Spleen (tissue), 7 donors: ENCODE measurements around the gene TRPC1.

Source experiments
- POLR2AphosphoS5 ChIP-seq, 3 donors: sonication (generic); formaldehyde crosslinking; IDR thresholded peaks; one replicate each; pipeline ENCODE4 v1.5.1; 2017; ENCODE audit warnings: antibody characterized with exemption in 3 of 3
- TF ChIP-seq, protein P1 (sequence below), 11 experiments: fragments of 200-600 bp in 7 of 11; fragments of 450-650 bp in 4 of 11; sonication (generic) in 4 of 11; IDR thresholded peaks in 8 of 11; conservative IDR thresholded peaks in 3 of 11; 1 replicate in 7 of 11; 2 replicates in 4 of 11; pipeline versions ENCODE4 v1.4.0 to v1.8.0; 2016 to 2021; ENCODE audit warnings: antibody characterized with exemption in 11 of 11, inconsistent platforms in 4 of 11, mild to moderate bottlenecking in 1 of 11
- donor health status: DM: no; HTN: no; CAD: no; lungs with moderate emphysema.
- donor health status: DM: no; HTN: no; CAD: no.
- donor health status: DM: no; HTN: no; CAD: no.

GRCh38 chr3:142817897-142818296, 94.1 kb downstream of the TRPC1 start:
- TF ChIP-seq, protein P1, sequence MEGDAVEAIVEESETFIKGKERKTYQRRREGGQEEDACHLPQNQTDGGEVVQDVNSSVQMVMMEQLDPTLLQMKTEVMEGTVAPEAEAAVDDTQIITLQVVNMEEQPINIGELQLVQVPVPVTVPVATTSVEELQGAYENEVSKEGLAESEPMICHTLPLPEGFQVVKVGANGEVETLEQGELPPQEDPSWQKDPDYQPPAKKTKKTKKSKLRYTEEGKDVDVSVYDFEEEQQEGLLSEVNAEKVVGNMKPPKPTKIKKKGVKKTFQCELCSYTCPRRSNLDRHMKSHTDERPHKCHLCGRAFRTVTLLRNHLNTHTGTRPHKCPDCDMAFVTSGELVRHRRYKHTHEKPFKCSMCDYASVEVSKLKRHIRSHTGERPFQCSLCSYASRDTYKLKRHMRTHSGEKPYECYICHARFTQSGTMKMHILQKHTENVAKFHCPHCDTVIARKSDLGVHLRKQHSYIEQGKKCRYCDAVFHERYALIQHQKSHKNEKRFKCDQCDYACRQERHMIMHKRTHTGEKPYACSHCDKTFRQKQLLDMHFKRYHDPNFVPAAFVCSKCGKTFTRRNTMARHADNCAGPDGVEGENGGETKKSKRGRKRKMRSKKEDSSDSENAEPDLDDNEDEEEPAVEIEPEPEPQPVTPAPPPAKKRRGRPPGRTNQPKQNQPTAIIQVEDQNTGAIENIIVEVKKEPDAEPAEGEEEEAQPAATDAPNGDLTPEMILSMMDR (IDR thresholded peaks at IDR 0.05 in 8 of 11, conservative IDR thresholded peaks at IDR 0.05 in 3 of 11) = no peak
- no peak for TF ChIP-seq POLR2AphosphoS5 (IDR thresholded peaks at IDR 0.05)
